B cell (primary cell): ENCODE results near the gene RECQL.

Experiments used
- EZH2 ChIP-seq: IDR thresholded peaks from 2 replicates; pipeline ENCODE4 v1.6.1; 2012; ENCODE audit warnings: borderline replicate concordance, low read depth, mild to moderate bottlenecking, moderate library complexity, low read length; ENCODE audit not compliant: insufficient read depth, poor library complexity, severe bottlenecking
- TF ChIP-seq, protein P1 (sequence below): fragments of 200-600 bp; IDR thresholded peaks from one replicate; pipeline ENCODE4 v1.8.0; 2022; ENCODE audit warnings: antibody characterized with exemption, mild to moderate bottlenecking

DNA sequence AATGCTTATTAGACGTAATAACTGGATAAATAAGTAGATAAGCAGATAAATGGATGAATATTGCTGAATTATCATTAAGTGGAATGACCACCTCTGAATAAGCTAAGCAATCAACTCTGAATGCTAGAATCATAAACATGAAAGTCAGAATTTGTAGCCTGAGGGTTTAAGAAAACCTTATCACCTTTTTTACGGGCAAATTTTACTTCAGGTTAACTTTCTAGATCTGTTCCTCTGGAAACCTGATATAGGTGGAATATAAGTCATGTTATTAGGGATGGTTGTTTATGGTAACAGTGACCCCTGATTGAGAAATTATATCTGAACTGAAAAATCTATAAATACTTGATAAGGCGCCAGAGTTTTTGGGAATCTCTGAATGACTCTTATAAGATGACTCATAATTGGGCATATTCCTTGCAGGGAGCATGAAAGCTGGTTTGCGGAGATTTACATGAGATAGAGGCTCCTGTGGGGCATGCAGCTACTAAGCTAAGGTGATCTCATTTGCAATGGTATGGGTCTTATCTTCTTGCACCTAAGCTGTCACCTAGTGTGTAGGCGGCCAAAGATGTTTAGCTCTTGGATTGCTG lies 36.7 kb upstream of the RECQL start:
- TF ChIP-seq, protein P1, sequence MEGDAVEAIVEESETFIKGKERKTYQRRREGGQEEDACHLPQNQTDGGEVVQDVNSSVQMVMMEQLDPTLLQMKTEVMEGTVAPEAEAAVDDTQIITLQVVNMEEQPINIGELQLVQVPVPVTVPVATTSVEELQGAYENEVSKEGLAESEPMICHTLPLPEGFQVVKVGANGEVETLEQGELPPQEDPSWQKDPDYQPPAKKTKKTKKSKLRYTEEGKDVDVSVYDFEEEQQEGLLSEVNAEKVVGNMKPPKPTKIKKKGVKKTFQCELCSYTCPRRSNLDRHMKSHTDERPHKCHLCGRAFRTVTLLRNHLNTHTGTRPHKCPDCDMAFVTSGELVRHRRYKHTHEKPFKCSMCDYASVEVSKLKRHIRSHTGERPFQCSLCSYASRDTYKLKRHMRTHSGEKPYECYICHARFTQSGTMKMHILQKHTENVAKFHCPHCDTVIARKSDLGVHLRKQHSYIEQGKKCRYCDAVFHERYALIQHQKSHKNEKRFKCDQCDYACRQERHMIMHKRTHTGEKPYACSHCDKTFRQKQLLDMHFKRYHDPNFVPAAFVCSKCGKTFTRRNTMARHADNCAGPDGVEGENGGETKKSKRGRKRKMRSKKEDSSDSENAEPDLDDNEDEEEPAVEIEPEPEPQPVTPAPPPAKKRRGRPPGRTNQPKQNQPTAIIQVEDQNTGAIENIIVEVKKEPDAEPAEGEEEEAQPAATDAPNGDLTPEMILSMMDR, result no peak
- no peak for TF ChIP-seq EZH2
